ENCODE results near the gene CLCA2. TPM values are rescaled to one million over a fixed set of nuclear protein-coding genes. Genes with fewer than 3 reads are reported as not detected.

Gene CLCA2
- total and polyA plus RNA-seq, 2 donors (not counting 1 experiment from before 2014, with no cell fraction given) = 1.2 to 3.5 TPM

DNA sequence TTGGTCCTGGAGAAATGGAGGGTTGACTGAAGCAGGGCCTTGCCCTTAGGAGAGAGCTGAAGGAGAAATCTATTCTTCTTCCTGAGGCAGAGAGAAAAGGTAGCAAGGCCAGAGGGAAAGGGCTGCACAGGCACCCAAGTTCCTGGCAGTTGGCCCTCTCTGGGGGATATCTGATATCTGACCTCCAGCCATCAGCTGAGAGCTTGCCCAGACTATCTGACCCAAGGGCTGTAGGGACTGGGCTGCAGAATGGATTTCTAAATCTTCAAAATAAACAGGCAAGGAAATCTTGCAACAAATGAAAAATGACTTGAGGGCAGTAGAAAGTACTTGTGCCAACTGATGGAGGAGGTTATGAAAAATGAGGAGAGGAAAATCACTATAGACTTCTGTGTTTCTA, 498 bp upstream of the CLCA2 start:
- H4K20me1 ChIP-seq (ENCODE audit: control insufficient read depth, extremely low read depth, insufficient read depth, low read length) = no peaks in the 10 kb centered on the region
- no peaks in the 10 kb centered on the region for H3K27me3 ChIP-seq (ENCODE audit: control insufficient read depth, insufficient read depth, low read length)
- H3K79me2 ChIP-seq (ENCODE audit: control insufficient read depth, insufficient read depth, low read length) = no peaks in the 10 kb centered on the region
- no peaks in the 10 kb centered on the region for H3K36me3 ChIP-seq (ENCODE audit: control insufficient read depth, insufficient read depth, low read length)
- H3K4me2 ChIP-seq (ENCODE audit: extremely low read depth, insufficient read depth, low read length) = no peak overlapping the region
- no peak for DNase-seq (ENCODE audit: low read depth in 2 of 2)
- H3K9me3 ChIP-seq (ENCODE audit: control insufficient read depth, insufficient read depth, low read depth, low read length) = no peaks in the 10 kb centered on the region
- H3K9ac ChIP-seq (ENCODE audit: insufficient read depth, low read length) = no peak overlapping the region
- no peak overlapping the region for H3K4me3 ChIP-seq (replicated peaks in 1 of 4; ENCODE audit: control extremely low read depth in 1 of 4, insufficient read depth in 1 of 4, low read depth in 3 of 4, low read length in 4 of 4)
- TF ChIP-seq, protein P1, sequence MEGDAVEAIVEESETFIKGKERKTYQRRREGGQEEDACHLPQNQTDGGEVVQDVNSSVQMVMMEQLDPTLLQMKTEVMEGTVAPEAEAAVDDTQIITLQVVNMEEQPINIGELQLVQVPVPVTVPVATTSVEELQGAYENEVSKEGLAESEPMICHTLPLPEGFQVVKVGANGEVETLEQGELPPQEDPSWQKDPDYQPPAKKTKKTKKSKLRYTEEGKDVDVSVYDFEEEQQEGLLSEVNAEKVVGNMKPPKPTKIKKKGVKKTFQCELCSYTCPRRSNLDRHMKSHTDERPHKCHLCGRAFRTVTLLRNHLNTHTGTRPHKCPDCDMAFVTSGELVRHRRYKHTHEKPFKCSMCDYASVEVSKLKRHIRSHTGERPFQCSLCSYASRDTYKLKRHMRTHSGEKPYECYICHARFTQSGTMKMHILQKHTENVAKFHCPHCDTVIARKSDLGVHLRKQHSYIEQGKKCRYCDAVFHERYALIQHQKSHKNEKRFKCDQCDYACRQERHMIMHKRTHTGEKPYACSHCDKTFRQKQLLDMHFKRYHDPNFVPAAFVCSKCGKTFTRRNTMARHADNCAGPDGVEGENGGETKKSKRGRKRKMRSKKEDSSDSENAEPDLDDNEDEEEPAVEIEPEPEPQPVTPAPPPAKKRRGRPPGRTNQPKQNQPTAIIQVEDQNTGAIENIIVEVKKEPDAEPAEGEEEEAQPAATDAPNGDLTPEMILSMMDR (conservative IDR thresholded peaks at IDR 0.05 in 1 of 2, IDR thresholded peaks at IDR 0.05 in 1 of 2; ENCODE audit: low read depth in 1 of 2, low read length in 2 of 2) = no peak
- TF ChIP-seq EZH2 (IDR thresholded peaks at IDR 0.05; ENCODE audit: low read length, missing control alignments) = no peak
- no peak overlapping the region for H2AFZ ChIP-seq (ENCODE audit: low read length)
- no peaks in the 10 kb centered on the region for H3K4me1 ChIP-seq (ENCODE audit: control insufficient read depth, extremely low read depth, insufficient read depth, low read length)
- H3K27ac ChIP-seq (ENCODE audit: insufficient read depth, low read length) = no peak overlapping the region

DNA sequence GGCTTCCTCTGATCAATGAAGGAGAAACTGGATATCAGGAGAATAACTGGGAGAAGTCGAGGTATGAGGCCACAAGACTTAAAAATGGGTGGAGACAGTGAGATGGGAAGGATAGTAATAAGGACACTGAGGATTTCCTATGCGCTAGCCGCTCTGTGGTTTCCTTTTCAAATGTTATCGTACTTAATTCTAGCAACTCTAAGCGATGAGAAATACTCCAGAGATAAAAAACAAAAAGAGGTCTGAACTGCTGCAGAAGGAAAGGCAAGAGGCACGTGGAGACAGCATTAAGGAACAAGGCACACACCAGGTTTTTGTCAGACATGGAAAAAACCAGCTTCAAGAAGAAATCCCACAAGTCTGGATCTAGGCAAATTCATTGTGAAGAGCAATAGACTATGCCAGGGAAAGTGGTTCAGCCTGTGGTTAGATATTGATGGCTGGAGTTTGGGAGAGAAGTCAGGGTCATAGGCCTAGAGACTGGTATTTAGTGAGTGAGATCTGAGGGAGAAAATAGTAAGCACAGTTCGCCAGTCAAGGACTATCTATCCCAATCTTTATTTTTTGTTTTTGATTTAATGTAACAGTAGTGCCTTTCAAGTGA, 5.3 kb downstream of the CLCA2 start:
- no peaks in the 10 kb centered on the region for H3K9me3 ChIP-seq (ENCODE audit: control insufficient read depth, insufficient read depth, low read depth, low read length)
- no peak overlapping the region for H3K9ac ChIP-seq (ENCODE audit: insufficient read depth, low read length)
- no peak for TF ChIP-seq EZH2 (IDR thresholded peaks at IDR 0.05; ENCODE audit: low read length, missing control alignments)
- TF ChIP-seq, protein P1 (conservative IDR thresholded peaks at IDR 0.05 in 1 of 2, IDR thresholded peaks at IDR 0.05 in 1 of 2; ENCODE audit: low read depth in 1 of 2, low read length in 2 of 2) = no peak
- peak overlapping the region; percentile 9 for H3K4me2 ChIP-seq (ENCODE audit: extremely low read depth, insufficient read depth, low read length)
- H3K4me3 ChIP-seq (replicated peaks in 1 of 4; ENCODE audit: control extremely low read depth in 1 of 4, insufficient read depth in 1 of 4, low read depth in 3 of 4, low read length in 4 of 4) = no peak overlapping the region
- peak; percentile 43 to 62 for DNase-seq (ENCODE audit: low read depth in 2 of 2)
- no peaks in the 10 kb centered on the region for H3K36me3 ChIP-seq (ENCODE audit: control insufficient read depth, insufficient read depth, low read length)
- H3K79me2 ChIP-seq (ENCODE audit: control insufficient read depth, insufficient read depth, low read length) = no peaks in the 10 kb centered on the region
- H3K27me3 ChIP-seq (ENCODE audit: control insufficient read depth, insufficient read depth, low read length) = no peaks in the 10 kb centered on the region
- peaks cover 10% of the 10 kb centered on the region for H3K4me1 ChIP-seq (ENCODE audit: control insufficient read depth, extremely low read depth, insufficient read depth, low read length)
- H3K27ac ChIP-seq (ENCODE audit: insufficient read depth, low read length) = peak overlapping the region; percentile 72
- peak overlapping the region; percentile 0 for H2AFZ ChIP-seq (ENCODE audit: low read length)
- no peaks in the 10 kb centered on the region for H4K20me1 ChIP-seq (ENCODE audit: control insufficient read depth, extremely low read depth, insufficient read depth, low read length)

DNA sequence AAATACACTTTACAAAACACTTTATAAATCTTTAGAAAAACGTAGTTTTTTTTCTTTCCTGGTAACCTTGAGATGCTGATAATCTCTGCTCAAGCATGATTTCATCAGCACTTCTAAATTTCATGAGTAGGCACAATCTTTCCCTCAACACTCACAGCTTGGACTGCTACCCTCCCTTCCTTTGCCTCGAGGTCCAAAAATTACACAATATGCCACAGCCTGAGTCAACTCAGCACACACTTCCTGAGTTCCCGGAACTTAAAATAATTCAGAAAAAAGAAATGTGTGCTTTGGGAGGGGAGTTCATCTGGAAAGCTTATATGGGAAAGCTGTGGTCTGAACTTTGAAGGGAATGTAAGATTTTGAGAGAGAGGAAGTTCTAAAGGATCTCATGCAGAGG, 5.9 kb downstream of the CLCA2 start:
- no peaks in the 10 kb centered on the region for H4K20me1 ChIP-seq (ENCODE audit: control insufficient read depth, extremely low read depth, insufficient read depth, low read length)
- H2AFZ ChIP-seq (ENCODE audit: low read length) = peak overlapping the region; percentile 30
- no peak for TF ChIP-seq EZH2 (IDR thresholded peaks at IDR 0.05; ENCODE audit: low read length, missing control alignments)
- TF ChIP-seq, protein P1 (conservative IDR thresholded peaks at IDR 0.05 in 1 of 2, IDR thresholded peaks at IDR 0.05 in 1 of 2; ENCODE audit: low read depth in 1 of 2, low read length in 2 of 2) = no peak
- H3K9ac ChIP-seq (ENCODE audit: insufficient read depth, low read length) = no peak overlapping the region
- peak overlapping the region; percentile 72 for H3K27ac ChIP-seq (ENCODE audit: insufficient read depth, low read length)
- no peaks in the 10 kb centered on the region for H3K36me3 ChIP-seq (ENCODE audit: control insufficient read depth, insufficient read depth, low read length)
- H3K9me3 ChIP-seq (ENCODE audit: control insufficient read depth, insufficient read depth, low read depth, low read length) = no peaks in the 10 kb centered on the region
- H3K4me1 ChIP-seq (ENCODE audit: control insufficient read depth, extremely low read depth, insufficient read depth, low read length) = peaks cover 10% of the 10 kb centered on the region
- H3K4me3 ChIP-seq (replicated peaks in 1 of 4; ENCODE audit: control extremely low read depth in 1 of 4, insufficient read depth in 1 of 4, low read depth in 3 of 4, low read length in 4 of 4) = no peak overlapping the region
- H3K4me2 ChIP-seq (ENCODE audit: extremely low read depth, insufficient read depth, low read length) = no peak overlapping the region
- peak; percentile 94 to 98 for DNase-seq (ENCODE audit: low read depth in 2 of 2)
- H3K79me2 ChIP-seq (ENCODE audit: control insufficient read depth, insufficient read depth, low read length) = no peaks in the 10 kb centered on the region
- no peaks in the 10 kb centered on the region for H3K27me3 ChIP-seq (ENCODE audit: control insufficient read depth, insufficient read depth, low read length)
